DLD1 (cell line): ENCODE results near the gene RGS12.

Experiments
- in situ Hi-C: cut with HindIII; loops from 2 replicates; pipeline ENCODE4 v1.10.0; 2017; ENCODE audit warnings: low sequenced_read_pairs

Gene RGS12

DNA sequence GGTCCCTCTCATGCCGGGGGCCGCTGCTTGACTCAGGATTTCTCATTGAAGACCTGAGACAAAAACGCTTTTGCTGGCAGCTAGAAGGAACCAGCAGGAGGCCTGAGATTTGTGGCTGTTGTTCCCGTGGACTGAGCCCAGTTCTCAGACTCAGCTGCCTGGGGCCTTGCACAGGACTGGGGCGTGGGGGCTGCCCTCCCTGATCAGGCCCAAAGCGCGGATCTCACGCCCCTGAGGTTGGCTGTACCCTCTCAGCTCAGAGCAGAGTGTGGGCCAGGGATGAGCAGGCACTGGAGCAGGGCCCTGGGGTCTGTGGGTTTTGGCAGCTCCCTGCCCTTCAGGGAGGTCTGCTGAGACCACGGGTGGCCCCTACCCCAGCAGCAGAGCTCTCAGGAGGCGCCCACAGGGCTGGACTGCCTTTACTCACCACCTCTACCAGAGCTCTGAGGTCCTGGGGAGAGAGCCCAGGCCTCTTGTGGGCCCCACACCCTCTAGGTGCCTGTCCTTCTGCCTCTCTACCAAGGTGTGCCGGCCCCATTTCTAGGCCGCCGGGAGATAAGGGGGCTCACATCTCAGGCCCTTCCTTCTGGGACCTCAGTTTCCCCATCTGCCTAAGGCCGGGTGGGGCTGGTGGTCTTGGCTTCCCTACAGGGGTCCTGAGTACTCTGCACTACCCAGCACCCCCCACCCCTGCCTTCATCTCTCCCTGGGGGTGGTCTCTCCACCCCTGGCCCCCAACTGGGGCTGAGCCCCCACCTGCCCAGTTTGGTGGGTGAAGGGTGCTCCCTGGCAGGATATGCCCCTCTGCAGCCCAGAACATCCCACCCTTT, 38.3 kb upstream of the RGS12 start:
- in situ Hi-C loops: no loop called here

DNA sequence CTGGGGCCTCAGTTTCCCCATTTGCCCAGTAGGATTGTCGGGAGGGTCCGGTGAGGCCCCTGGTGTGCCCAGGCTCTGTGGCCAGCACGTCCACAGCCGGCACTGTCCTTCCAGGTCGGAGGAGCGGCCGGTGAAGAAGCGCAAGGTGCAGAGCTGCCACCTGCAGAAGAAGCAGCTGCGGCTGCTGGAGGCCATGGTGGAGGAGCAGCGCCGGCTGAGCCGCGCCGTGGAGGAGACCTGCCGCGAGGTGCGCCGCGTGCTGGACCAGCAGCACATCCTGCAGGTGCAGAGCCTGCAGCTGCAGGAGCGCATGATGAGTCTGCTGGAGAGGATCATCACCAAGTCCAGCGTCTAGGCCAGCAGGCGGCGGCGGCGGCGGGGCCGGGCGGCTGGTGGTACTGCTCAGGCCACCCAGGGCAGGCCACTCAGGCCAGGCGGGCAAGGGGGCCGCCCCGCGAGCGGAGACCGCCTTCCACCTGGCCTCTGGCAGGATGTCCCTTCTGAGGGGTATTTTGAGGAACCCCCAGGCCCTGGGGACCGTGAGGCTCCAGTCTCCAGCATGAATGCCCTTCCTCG, 37.1 kb upstream of the RGS12 start:
- in situ Hi-C loops: no loop called here

DNA sequence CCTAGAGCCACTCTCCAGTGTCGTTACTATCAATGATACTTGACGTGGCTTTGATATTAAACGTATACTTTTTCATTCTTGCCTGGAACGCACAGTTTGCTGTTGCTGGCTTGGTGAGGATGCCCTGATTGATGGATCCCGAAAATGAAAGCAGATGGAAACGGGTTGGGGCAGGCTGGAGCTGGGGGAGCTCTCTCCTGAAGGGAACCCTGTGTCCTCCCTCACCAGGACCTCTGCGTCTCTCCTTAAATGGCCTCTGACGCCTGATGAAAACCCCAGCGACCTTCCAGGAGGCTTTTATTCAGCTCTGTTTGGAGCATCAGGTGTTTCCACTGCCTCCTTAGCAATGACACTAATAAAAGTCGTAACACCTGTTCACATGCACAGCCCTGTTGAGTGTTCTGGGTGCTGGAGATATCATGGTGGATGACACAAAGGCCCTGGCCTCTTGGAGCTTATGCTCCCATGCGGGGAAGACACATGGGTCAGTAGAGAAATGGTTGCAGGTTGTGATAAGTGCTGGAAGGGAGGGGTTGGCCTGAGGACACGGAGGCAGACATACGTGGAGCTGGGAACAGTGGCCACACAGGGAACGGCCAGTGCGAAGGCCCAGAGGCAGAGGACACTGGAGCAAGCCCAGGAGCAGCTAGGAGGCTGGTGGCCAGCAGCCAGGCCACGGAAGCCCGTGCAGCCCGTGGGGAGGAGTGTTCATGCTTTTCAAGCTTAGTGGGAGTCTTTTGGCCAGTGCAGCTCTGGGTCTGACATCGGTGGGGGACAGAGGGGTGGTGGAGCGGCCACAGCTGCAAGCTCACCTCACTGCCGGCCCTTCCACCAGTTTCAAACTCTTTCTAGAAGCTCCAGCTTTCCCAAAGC, 36.4 kb upstream of the RGS12 start:
- in situ Hi-C loops: no loop called here

DNA sequence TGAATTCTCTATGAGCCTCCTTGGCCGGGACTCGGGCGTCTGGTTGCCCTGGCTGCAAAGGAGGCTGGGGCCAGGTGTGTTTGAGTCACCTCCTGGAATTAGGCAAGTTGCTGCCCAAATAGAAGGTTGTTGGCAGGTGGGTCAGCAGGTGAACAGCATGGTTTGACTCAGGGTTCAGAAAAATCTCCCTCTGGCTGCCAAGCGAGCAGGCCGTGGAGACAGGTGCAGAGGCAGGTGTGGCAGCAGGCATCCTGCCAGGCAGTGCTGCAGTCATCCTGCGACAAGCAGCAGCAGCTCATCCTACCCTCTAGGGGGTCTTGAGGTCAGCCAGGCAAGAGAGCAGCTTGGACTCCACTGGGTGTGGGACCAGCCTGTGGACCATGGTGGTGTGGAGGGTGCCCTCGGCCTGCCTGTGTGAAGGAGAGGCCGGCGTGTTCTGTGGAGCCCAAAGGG, 35.7 kb upstream of the RGS12 start:
- in situ Hi-C loops: no loop called here

DNA sequence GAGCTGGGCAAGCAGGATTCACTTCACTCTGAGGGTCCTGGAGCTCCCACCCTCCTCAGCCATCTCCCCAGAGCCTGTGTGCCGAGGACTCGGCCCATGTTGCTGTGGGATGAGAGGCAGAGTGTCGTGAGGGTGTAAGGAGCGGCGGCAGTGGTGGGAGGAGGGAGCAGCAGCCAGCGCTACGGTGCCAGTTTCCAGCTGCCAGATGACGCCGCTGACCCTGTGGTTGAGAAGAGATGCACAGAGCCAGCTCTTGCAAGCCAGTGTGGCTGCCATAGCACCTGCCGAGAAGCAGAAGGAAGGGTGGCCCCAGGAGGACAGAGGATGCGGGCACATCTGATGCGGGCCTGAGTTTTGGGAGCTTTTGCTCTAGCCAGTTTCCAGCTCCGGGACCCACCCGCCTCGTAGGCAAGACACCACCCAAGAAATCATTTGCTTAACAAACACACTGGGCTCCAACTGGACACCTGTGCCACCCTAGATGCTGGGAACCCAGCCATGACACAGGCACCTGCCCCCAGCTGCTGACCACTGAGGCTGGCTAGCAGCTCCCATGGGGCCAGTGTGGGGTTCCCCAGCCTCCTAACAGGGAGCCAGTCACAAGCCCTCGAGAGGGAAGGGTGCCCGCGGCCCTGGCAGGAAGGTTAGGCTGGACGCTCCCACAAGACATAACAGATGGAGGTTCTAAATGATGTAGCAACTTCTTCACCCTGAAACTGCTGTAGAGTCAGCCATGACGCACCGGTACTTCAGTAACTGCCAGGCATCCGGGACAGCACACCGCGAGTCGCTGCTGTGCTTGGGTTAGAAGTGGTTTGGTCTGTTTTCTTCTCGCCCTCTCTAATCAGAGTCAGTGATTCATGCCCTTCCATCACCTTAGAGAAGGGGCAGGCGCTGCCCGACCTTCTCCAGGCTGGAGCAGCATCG, 35.0 kb upstream of the RGS12 start:
- in situ Hi-C loops: no loop called here

DNA sequence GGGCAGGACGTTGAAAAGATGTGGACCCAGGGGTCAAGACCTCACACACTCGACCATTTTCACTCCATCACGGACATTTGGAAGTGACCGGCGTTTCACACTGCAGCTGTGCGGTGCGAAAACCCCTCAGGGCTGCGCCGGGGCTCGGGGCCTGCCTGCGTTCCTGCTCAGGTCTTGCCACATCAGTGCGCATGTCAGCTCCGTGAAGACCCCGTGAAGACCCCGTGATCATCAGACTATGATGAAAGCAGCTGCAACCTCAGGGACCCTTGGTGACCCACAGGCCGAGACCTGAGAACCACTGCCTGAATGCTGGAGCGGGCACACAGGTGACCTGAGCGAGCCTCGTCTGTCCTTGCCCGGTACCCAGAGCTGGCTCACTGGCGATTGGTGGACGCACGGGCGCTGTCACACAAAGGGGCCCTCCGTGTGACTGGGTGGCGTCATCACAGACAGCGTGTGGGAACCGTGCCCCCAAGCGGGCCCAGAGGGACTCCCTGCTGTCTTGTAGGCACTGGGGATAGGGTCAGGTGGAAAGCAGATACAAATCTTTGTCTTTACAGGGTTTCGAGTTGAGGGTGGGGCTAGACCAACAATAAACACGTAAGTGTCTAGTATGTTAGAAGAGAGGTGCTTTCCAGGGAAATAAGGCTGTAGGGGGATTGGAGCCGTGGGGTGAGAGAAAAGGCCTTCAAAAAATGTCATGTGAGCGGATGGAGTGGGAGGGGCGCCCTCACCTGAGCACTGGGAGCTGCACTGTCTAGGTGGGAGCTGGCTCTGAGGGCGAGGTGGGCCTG, 31.2 kb upstream of the RGS12 start:
- in situ Hi-C loops: no loop called here

DNA sequence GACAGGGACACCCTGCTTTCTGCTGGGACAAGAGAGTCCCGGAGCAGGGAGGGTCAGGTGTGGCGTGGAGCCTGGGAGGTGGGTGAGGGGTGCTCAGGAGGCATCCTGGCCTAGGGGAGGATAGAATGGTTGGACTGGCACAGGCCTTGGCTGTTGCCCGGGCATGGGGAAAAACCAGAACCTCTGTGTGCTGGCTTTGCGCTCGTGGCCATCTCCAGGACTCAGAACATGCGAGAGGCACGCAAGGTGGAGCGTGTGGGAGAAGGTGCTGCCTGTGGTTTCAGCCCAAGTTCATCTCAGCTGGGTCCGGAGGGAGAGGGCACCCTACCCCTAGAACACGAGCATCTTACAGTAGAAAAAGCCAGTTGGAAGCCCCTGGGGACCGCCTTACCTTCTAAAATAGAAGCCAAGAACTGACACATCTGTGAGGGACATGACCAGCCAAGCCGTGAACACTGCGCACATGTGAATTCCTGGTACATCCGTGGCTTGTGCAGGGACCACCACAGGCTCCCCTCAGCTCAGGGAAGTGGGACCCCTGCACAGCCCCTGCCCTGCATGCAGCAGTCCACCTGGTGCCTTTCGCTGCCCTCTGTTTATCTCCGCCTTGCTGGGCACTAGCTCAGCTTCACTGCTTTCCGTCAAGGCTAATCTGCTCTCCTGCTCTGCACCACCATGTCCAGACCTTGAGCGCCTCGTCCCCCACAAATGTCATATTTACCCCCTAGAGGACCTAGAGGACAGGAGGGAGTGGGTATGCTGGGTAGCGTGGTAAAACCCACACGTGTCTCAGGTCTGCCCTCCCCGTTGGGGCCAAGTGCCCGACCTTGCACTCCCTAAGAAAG, 30.4 kb upstream of the RGS12 start:
- in situ Hi-C loops: no loop called here

DNA sequence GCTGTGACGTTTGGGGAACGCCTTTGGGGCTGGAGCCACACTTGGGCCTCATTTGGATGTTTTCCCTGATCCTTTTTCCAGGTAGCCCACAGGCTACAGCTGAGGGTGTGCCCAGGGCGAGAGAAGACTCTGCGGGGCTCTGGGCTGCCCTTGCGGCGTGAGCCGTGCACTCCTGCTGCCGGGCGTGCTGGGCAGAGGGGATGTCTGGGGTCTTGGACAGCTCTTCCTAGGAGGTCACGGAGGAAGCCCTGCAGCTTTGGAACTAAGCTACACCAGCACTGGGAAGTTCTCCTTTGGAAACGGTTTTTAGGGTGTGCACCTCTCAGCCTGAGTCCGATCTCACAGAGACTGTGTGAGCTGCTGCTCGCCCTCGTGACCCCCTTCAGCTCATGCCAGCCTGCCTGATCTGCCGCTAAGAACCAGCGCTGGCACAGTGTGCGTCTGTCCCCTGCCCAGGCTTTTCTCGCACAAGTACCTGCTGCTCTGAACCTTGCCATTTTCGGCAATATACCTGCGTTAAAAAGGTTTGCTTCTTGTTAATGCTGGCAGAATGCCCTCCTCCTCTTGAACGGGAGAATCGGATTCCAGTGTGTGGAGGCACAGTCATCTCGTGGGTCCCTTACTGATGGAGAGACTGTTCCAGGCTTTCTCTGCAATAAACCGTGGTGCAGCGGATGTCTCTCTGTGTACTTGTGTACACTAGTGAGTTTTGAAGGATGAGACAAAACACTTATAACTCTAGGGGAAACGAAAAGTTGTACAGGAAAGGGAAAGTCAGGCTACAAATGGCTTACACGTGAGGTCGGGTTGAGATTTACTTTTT, 29.6 kb upstream of the RGS12 start:
- in situ Hi-C loops: no loop called here

DNA sequence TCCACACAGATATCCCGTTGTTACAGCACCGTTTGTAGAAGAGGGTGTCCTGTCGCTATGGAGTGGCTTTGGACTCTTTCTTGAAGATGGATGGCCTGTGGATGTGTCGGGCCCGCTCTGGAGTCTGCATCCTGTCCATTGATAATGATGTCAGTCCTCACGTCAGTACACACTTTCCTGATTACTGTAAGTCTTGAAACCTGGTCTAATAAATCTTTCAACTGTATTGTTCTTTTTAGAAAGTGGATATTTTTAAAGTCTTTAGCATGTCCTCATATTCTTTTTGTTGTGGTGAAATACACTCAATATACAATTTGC, 29.0 kb upstream of the RGS12 start:
- in situ Hi-C loops: no loop called here

DNA sequence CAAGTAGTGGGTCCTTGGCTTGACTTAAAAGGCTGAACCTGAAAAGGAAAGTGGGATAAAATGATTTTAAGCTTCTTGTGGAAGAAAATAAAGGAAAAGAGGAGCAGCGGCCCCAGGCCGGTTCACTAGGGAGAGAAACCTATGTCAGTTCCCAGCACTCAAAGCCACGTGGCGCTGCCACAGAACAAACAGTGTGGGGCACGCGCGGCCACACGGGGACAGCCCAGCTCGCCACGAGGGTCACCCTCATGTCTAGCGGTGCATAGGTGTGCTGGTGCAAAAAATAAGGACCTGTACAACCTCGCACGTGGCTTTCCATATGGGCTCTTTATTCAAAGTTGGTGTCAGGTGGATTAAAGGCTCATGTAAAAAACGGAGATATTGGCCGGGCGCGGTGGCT, 26.7 kb upstream of the RGS12 start:
- in situ Hi-C loops: no loop called here

DNA sequence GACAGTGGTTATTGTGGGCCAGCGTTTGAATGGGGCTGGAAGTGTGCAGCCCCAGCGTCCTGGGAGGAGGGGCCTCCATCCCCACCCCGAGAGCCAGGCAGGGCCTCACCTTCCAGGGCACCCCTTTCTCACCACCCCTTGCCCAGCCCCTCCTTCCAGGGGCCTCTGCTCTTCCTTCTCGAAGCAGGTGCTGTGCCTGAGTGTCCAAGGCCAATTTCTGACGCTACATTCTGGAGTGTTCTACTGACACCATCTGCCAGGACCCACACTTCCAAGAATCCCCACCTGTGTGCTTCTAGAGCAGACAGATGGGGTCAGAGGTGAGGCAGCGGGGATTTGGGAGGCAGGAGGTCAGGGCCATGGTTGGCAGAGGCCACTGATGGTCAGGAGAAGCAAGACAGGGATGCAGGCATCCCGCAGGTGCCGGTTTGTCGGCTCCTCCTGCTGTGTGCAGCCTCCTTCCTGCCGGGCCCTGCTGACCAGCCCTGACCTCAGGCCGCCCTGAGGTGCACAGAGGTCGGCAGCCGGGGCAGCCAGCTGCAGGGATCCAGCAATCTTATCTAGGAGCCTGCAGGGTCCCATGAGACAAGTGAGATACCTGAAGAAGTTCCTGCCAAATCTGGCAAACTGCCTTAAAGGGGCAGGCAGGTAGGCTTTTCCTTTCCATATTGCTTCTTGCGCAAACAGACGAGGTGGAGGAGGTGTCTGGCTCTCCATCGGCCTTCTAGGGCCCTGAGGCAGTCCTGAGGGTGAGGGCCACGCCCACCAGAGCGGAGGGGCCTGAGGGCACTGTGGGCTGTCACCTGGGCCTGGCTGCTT, 25.0 kb upstream of the RGS12 start:
- in situ Hi-C loops: no loop called here

DNA sequence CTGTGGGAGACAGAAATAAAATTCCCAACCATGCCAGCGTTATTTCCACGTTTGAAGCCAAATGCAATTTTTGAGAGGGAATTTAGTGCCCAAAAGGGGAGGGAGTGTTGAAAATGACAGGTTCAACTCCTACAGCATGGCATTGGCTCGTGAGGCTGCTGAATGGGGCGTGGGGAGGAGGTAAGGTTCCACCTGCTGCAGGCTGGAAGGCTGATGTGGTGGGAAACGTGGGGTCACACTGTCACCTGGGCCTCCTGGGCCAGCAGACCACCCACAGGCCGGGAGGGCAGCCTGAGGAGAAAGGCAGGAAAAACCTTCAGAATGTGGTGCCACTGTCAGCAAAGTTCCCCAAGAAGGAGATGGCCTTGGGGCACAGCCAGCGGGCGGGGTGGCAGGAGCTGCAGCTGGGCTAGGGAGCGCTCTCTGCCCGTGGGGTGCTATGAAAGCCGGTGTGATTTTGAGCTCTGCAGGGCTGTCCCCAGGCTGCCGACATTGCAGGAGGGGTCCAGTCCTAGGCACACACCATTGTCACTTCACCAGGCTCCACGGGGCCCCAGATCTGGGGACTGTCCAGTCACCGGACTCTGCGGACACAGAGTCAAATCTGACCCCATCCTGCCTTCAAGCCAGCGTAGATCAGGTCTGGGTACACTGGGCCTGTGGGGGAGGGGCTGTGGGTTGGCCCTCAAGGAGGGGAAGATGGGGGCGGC, 24.3 kb upstream of the RGS12 start:
- in situ Hi-C loops: no loop called here

DNA sequence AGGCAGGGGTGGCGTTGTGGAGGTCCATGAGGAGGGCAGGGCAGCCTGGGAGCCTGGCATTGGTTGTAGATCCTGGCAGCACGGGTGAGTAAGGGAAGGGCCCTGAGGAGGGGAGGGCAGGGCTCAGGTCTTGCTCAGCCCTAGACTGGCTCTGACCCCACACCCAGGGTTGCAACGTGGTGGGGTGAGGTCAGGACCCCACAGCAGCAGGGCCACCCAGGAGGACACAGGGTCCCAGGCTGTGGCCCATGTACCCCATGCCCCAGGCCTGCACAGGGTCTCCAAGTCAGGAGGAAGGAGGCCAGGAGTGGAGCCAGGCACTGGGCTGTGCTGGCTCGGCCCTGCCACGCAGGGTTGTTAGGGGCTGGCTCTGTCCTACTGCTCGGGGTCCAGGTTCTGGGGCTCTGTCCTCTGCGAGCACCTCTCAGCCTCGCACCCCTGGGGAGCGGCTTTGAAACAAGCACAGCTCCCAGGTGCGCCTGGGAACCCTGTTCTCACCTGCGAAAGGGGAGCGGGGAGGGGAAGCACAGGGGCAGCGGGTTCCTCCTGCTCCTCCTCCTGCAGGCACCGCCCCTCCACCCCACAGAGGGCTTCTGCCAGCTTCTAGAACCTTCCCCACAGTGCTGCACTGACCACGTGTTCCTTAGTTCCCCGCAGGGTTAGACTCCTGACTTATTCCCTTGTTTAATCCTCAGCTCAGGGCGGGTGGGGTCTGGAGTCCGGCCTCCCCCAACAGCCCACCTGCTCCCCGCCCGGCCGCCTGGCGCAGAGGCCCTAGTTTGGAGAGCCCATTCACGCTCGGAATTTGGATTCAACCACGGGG, 23.5 kb upstream of the RGS12 start:
- in situ Hi-C loops: no loop called here

DNA sequence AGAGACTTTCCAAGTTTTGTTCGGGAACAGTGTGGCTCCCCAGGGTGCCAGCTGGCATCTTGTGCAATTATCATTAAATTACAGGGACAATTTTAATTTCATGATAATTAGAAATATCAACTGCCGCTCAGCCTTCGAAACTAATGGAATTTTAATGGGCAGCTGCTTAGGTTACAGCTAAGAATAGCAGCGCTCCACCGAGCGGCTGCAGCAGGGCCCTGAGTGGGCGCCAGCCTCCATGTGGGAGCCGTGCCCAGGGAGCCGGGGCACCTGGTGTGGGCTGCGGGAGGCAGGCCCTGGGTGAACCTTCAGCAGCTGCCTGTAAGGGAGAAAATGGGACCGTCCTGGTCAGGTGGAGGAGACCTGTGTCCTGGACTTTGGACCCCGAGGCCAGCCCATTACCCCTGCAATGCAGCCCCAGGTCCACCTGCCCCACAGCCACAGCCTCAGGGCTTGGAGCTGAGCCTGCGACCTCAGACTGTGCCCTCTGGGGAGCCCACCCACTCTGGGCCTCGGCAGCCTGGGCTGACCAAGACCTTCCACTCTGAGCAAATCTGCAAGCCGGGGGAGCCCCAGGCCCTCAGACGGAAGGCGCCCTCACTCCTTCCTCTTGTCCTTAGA, 22.7 kb upstream of the RGS12 start:
- in situ Hi-C loops: no loop called here

DNA sequence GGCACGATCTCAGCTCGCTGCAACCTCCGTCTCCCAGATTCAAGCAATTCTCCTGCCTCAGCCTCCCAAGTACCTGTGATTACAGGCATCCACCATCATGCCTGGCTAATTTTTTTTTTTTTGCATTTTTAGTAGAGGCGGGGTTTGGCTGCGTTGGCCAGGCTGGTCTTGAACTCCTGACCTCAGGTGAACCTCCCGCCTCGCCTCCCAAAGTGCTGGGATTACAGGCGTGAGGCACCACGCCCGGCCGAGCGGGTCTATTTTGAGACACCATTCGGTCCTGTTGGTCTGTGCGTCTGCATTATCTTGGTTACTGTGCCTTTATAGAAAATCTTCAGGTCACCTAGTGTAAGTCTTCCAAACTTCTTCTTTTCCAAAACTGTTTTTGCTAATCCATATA, 21.7 kb upstream of the RGS12 start:
- in situ Hi-C loops: no loop called here
